H9 (cell line): Measurements from ENCODE around the gene NBDY. TPM values are rescaled to one million over a fixed set of nuclear protein-coding genes. Genes with fewer than 3 reads are reported as not detected.

Experiments used
- DNase-seq: peaks from one replicate; pipeline ENCODE4 v3.0.0-alpha.2; 2017
- H2AFZ ChIP-seq: one replicate; pipeline ENCODE4 v1.6.1; 2013; ENCODE audit warnings: mild to moderate bottlenecking, low read length, control low read depth, moderate library complexity
- H2AK5ac ChIP-seq: 2 replicates; pipeline ENCODE4 v1.6.1; 2013; ENCODE audit warnings: low read length, control low read depth, mixed read lengths; ENCODE audit not compliant: insufficient read length
- H2BK120ac ChIP-seq: one replicate; pipeline ENCODE4 v1.6.1; 2013; ENCODE audit warnings: low read depth, mild to moderate bottlenecking, low read length, control low read depth, inconsistent platforms; ENCODE audit not compliant: poor library complexity, severe bottlenecking
- H2BK12ac ChIP-seq: 2 replicates; pipeline ENCODE4 v1.6.1; 2013; ENCODE audit warnings: low read length, control low read depth, mixed read lengths, low read depth; ENCODE audit not compliant: insufficient read length
- H2BK15ac ChIP-seq: 2 replicates; pipeline ENCODE4 v1.6.1; 2013; ENCODE audit warnings: low read depth, low read length, control low read depth
- H2BK20ac ChIP-seq: one replicate; pipeline ENCODE4 v1.6.1; 2013; ENCODE audit warnings: low read depth, mild to moderate bottlenecking, low read length, control low read depth, inconsistent platforms; ENCODE audit not compliant: poor library complexity, severe bottlenecking
- H2BK5ac ChIP-seq: 2 replicates; pipeline ENCODE4 v1.6.1; 2013; ENCODE audit warnings: low read length, control low read depth, mixed read lengths; ENCODE audit not compliant: insufficient read length
- H3K14ac ChIP-seq: 2 replicates; pipeline ENCODE4 v1.6.1; 2013; ENCODE audit warnings: low read length, control low read depth; ENCODE audit not compliant: insufficient read depth
- H3K18ac ChIP-seq: 2 replicates; pipeline ENCODE4 v1.6.1; 2013; ENCODE audit warnings: low read depth, mild to moderate bottlenecking, mixed read lengths, low read length, control low read depth; ENCODE audit not compliant: insufficient read length
- H3K23ac ChIP-seq: 2 replicates; pipeline ENCODE4 v1.6.1; 2013; ENCODE audit warnings: low read length, control low read depth, mixed read lengths, low read depth; ENCODE audit not compliant: insufficient read length
- H3K23me2 ChIP-seq: 2 replicates; pipeline ENCODE4 v1.6.1; 2013; ENCODE audit warnings: low read depth, mild to moderate bottlenecking, mixed read lengths, low read length, control low read depth; ENCODE audit not compliant: insufficient read length, poor library complexity, severe bottlenecking
- H3K27ac ChIP-seq: 2 replicates; pipeline ENCODE4 v1.5.1; 2013; ENCODE audit warnings: low read length, control low read depth, mixed read lengths, low read depth; ENCODE audit not compliant: insufficient read length
- H3K27me3 ChIP-seq: 2 replicates; pipeline ENCODE4 v1.6.1; 2013; ENCODE audit warnings: low read length, control low read depth, inconsistent platforms; ENCODE audit not compliant: insufficient read depth
- H3K4ac ChIP-seq: 2 replicates; pipeline ENCODE4 v1.6.1; 2013; ENCODE audit warnings: low read depth, mild to moderate bottlenecking, control low read depth, inconsistent platforms, low read length, moderate library complexity
- H3K4me1 ChIP-seq: 2 replicates; pipeline ENCODE4 v1.6.1; 2013; ENCODE audit warnings: low read length, control low read depth, inconsistent platforms; ENCODE audit not compliant: insufficient read depth
- H3K4me2 ChIP-seq: 2 replicates; pipeline ENCODE4 v1.6.1; 2013; ENCODE audit warnings: low read length, control low read depth, mixed read lengths; ENCODE audit not compliant: insufficient read length, insufficient read depth
- H3K56ac ChIP-seq: 2 replicates; pipeline ENCODE4 v1.6.1; 2013; ENCODE audit warnings: low read depth, mild to moderate bottlenecking, mixed read lengths, low read length, control low read depth; ENCODE audit not compliant: insufficient read length
- H3K79me1 ChIP-seq: 2 replicates; pipeline ENCODE4 v1.6.1; 2013; ENCODE audit warnings: low read depth, mild to moderate bottlenecking, moderate library complexity, low read length, control low read depth, inconsistent platforms; ENCODE audit not compliant: insufficient read depth, poor library complexity, severe bottlenecking
- H3K79me2 ChIP-seq: 2 replicates; pipeline ENCODE4 v1.6.1; 2013; ENCODE audit warnings: low read length, control low read depth, inconsistent platforms; ENCODE audit not compliant: insufficient read depth
- H3K9ac ChIP-seq: 2 replicates; pipeline ENCODE4 v1.6.1; 2013; ENCODE audit warnings: low read length, control low read depth, mixed read lengths; ENCODE audit not compliant: insufficient read length; ENCODE audit errors: extremely low read depth
- H3K9me3 ChIP-seq: one replicate; pipeline ENCODE4 v1.6.1; 2013; ENCODE audit warnings: low read depth, low read length, inconsistent platforms; ENCODE audit not compliant: control insufficient read depth
- H3T11ph ChIP-seq: one replicate; pipeline ENCODE4 v1.6.1; 2013; ENCODE audit warnings: mild to moderate bottlenecking, low read length, control low read depth, inconsistent platforms
- H4K20me1 ChIP-seq: one replicate; pipeline ENCODE4 v1.6.1; 2013; ENCODE audit not compliant: control insufficient read depth, insufficient read length, insufficient read depth
- H4K5ac ChIP-seq: 2 replicates; pipeline ENCODE4 v1.6.1; 2013; ENCODE audit warnings: low read depth, mild to moderate bottlenecking, mixed read lengths, low read length, control low read depth; ENCODE audit not compliant: insufficient read length
- H4K8ac ChIP-seq: replicated peaks from 2 replicates; pipeline ENCODE4 v1.6.1; 2013; ENCODE audit warnings: low read length, control low read depth, mixed read lengths, low read depth; ENCODE audit not compliant: insufficient read length
- H4K91ac ChIP-seq: 2 replicates; pipeline ENCODE4 v1.6.1; 2013; ENCODE audit warnings: low read depth, mild to moderate bottlenecking, moderate library complexity, mixed read lengths, low read length, control low read depth; ENCODE audit not compliant: insufficient read length
- H3K27ac Mint-ChIP-seq, 3 experiments: 2 replicates in 2 of 3; 3 replicates in 1 of 3; pipeline ENCODE4 v1.8.0; 2020 to 2021; ENCODE audit warnings: mixed read lengths in 3 of 3, mild to moderate bottlenecking in 1 of 3, moderate library complexity in 1 of 3
- H3K27me3 Mint-ChIP-seq: 2 replicates; pipeline ENCODE4 v1.8.0; 2021; ENCODE audit warnings: low read depth, mild to moderate bottlenecking, moderate library complexity, mixed read lengths
- H3K36me3 Mint-ChIP-seq, 3 experiments: 2 replicates in 2 of 3; 3 replicates in 1 of 3; pipeline ENCODE4 v1.8.0; 2020 to 2021; ENCODE audit warnings: low read depth in 3 of 3, mixed read lengths in 3 of 3; ENCODE audit not compliant: insufficient read depth in 1 of 3
- H3K4me1 Mint-ChIP-seq, 2 experiments: 2 replicates each; pipeline ENCODE4 v1.8.0; 2020; ENCODE audit warnings: mixed read lengths in 2 of 2
- H3K4me3 Mint-ChIP-seq, 2 experiments: 2 replicates in 1 of 2; 3 replicates in 1 of 2; pipeline ENCODE4 v1.8.0; 2020 to 2021; ENCODE audit warnings: mild to moderate bottlenecking in 2 of 2, mixed read lengths in 2 of 2, moderate library complexity in 1 of 2
- H3K9me3 Mint-ChIP-seq, 2 experiments: 2 replicates in 1 of 2; 3 replicates in 1 of 2; pipeline ENCODE4 v1.8.0; 2020; ENCODE audit warnings: mild to moderate bottlenecking in 2 of 2, mixed read lengths in 2 of 2, moderate library complexity in 1 of 2
- CTCF ChIP-seq: fragments of 200-600 bp; sonication (generic); conservative IDR thresholded peaks from 3 replicates; pipeline ENCODE4 v1.8.0; 2021; ENCODE audit warnings: antibody characterized with exemption, mild to moderate bottlenecking
- WGBS: extraction: QIAGEN DNeasy Blood & Tissue Kit; methylation state at CpG from one replicate; pipeline ENCODE4 v1.1.7; 2013; ENCODE audit warnings: missing lambda C conversion rate, low lambda C conversion rate, mixed read lengths; ENCODE audit not compliant: insufficient read length; ENCODE audit errors: extremely low coverage; 5-methylcytosine and 5-hydroxymethylcytosine counted together
- total RNA-seq: library from RNA; stranded (reverse); gene quantifications from 2 replicates; pipeline ENCODE4 v1.2.1, GENCODE V29; 2021

The NBDY gene
- total RNA-seq, 1 experiment from 2014 or later = 62.5 TPM

- no peak overlapping the region for H2BK120ac ChIP-seq
- no peak overlapping the region for H3K4me2 ChIP-seq
- no peak overlapping the region for H3K4ac ChIP-seq
- no peaks in the 10 kb centered on the region for H3K79me2 ChIP-seq
- no peak overlapping the region for H3K14ac ChIP-seq
- no peak overlapping the region for H3K9ac ChIP-seq
- H3K27me3 ChIP-seq = no peaks in the 10 kb centered on the region
- no peak for TF ChIP-seq CTCF
- no peak overlapping the region for H4K91ac ChIP-seq
- no peak overlapping the region for H4K5ac ChIP-seq
- H3K36me3 Mint-ChIP-seq = peaks cover 0 to 1% (median 0%) of the 10 kb centered on the region in 3 experiments; a peak in 2 of 7 replicates
- no peak overlapping the region for H2AK5ac ChIP-seq
- H4K8ac ChIP-seq = no peak overlapping the region
- peaks cover 74 to 76% of the 10 kb centered on the region in 2 experiments for H3K9me3 Mint-ChIP-seq
- no peak overlapping the region for H2BK5ac ChIP-seq
- no peak overlapping the region for H3K56ac ChIP-seq
- H3K9me3 ChIP-seq = no peaks in the 10 kb centered on the region
- no peaks in the 10 kb centered on the region for H3K4me1 ChIP-seq
- H2BK15ac ChIP-seq = no peak overlapping the region
- no peak overlapping the region for H3K23ac ChIP-seq
- DNase-seq = no peak
- no peak overlapping the region for H3K27ac ChIP-seq
- H3K23me2 ChIP-seq = no peaks in the 10 kb centered on the region
- H2BK20ac ChIP-seq = no peak overlapping the region
- no peak overlapping the region for H3K27ac Mint-ChIP-seq
- no peak overlapping the region for H2AFZ ChIP-seq
- peaks cover 2% of the 10 kb centered on the region; the same call in 1 of the 2 replicates for H3K27me3 Mint-ChIP-seq
- no peak overlapping the region for H3T11ph ChIP-seq
- H3K4me3 Mint-ChIP-seq = no peak overlapping the region
- no peak overlapping the region for H3K18ac ChIP-seq
- H3K4me1 Mint-ChIP-seq = no peaks in the 10 kb centered on the region
- no peaks in the 10 kb centered on the region for H4K20me1 ChIP-seq
- H2BK12ac ChIP-seq = no peak overlapping the region
- H3K79me1 ChIP-seq = no peaks in the 10 kb centered on the region
- WGBS = no CpG with 5 or more reads among the region's 2 CpGs
Observed at GRCh38 chrX:56826020-56826419, 97.0 kb downstream of the NBDY start.
